ENCODE results near the gene TAAR2.
A peak's percentile ranks its signal among the peaks of the same experiment; 100 is the strongest.

Gene TAAR2, protein sequence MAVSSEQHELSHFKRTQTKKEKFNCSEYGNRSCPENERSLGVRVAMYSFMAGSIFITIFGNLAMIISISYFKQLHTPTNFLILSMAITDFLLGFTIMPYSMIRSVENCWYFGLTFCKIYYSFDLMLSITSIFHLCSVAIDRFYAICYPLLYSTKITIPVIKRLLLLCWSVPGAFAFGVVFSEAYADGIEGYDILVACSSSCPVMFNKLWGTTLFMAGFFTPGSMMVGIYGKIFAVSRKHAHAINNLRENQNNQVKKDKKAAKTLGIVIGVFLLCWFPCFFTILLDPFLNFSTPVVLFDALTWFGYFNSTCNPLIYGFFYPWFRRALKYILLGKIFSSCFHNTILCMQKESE

DNA sequence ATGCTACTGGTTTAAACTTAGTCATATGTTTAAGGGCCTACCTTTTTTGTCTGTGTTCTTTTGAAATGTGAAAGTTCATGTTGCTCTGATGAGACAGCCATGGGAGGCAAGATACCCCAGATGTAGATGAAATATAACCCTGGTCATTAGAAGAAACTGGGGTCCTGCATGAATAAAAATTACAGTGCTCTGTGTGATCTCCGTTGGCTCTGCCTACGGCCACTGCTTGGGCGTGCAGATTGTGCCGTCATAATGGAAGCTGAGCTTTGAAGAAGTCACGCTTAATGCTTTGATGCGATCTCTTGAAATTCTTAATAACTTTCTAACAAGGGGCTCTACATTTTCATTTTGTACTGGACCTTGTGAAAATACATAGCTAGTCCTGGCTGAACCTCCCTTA lies at the start of gene TAAR2:
Gene TAAR2, minus strand, starts transcription at position 101 of the 400 bp plus-strand sequence. Its CDS starts 0 bp downstream, at position 101.
- Histone ChIP-seq H4K20me1 (no peaks in the 10 kb centered on the region), H3K27me3 (no peaks in the 10 kb centered on the region), H3K4me1 (no peaks in the 10 kb centered on the region), H3K36me3 (no peaks in the 10 kb centered on the region), H3K27ac (no peak within 1 kb of the TSS), H3K9ac (no peak within 1 kb of the TSS), H3K4me3 (no peak within 1 kb of the TSS), H3K4me2 (no peak within 1 kb of the TSS), H3K9me3 (replicated peaks in 1 of 11) (peaks cover 3 to 11% (median 6%) of the 10 kb centered on the region in 11 experiments; a peak in 10 of 22 replicates)
- TF ChIP-seq Cebpa-rat (IDR thresholded peaks at IDR 0.05) = no peak

DNA sequence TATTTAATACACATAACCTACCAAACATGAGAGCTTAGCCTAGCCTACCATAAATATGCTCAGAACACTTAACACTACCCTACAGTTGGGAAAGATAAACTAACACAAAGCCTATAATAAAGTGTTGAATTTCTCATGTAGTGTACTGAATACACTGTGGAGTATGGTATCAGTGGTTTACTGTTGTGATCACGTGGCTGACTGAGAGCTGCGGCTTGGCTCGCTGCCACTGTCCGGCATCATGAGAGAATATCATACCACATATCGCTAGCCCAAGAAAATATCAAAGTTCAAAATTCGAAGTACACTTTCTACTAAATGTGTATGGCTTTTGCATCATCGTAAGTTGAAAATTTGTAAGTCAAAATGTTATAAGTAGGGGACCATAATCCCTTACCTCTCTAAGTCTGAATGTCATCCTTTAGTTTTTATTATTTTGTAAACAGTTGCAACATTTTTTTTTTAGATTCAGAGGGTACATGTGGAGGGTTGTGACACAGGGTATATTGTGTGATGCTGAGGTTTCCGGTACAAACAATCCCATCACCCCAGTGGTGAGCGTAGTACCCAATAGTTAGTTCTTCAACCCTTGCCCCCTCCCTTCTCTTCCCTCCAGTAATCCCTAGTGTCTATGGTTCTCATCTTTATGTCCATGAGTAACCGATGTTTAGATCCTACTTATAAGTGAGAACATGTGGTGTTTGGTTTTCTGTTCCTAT lies 49.5 kb upstream of the TAAR2 start:
- Histone ChIP-seq H3K4me2 (no peak overlapping the region), H3K36me3 (no peaks in the 10 kb centered on the region), H3K4me1 (peaks cover 8 to 44% (median 10%) of the 10 kb centered on the region in 10 experiments), H3K27me3 (no peaks in the 10 kb centered on the region), H3K27ac (no peak overlapping the region), H3K9ac (no peak overlapping the region), H4K20me1 (no peaks in the 10 kb centered on the region), H3K4me3 (no peak overlapping the region), H3K9me3 (replicated peaks in 1 of 11) (peaks cover 0 to 5% (median 0%) of the 10 kb centered on the region in 11 experiments; a peak in 1 of 22 replicates)
- no peak for TF ChIP-seq Cebpa-rat (IDR thresholded peaks at IDR 0.05)

DNA sequence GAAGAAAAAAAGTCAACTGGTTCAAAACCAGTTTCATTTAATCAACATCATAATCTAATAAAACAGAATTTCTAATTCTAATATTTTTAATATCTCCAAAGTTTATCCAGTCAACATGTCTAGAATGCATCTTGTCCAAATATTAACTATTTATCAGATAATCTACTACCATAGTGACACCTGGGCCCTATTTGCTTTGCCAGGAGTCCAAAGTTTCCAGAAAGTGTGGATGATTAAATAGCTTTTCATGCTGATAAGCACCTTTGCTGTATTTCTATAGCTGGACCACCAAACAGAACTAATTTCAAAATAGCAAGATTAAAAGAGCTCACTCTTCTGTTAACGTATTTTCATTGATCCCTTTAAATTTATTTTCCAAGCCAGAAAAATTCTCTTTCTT lies 47.2 kb upstream of the TAAR2 start:
- Histone ChIP-seq H3K9me3 (replicated peaks in 1 of 11) (no peaks in the 10 kb centered on the region), H4K20me1 (no peaks in the 10 kb centered on the region), H3K36me3 (no peaks in the 10 kb centered on the region), H3K4me1 (peaks cover 8 to 29% (median 10%) of the 10 kb centered on the region in 10 experiments), H3K4me2 (no peak overlapping the region), H3K9ac (no peak overlapping the region), H3K4me3 (no peak overlapping the region), H3K27me3 (no peaks in the 10 kb centered on the region), H3K27ac (no peak overlapping the region)
- TF ChIP-seq Cebpa-rat (IDR thresholded peaks at IDR 0.05) = no peak

DNA sequence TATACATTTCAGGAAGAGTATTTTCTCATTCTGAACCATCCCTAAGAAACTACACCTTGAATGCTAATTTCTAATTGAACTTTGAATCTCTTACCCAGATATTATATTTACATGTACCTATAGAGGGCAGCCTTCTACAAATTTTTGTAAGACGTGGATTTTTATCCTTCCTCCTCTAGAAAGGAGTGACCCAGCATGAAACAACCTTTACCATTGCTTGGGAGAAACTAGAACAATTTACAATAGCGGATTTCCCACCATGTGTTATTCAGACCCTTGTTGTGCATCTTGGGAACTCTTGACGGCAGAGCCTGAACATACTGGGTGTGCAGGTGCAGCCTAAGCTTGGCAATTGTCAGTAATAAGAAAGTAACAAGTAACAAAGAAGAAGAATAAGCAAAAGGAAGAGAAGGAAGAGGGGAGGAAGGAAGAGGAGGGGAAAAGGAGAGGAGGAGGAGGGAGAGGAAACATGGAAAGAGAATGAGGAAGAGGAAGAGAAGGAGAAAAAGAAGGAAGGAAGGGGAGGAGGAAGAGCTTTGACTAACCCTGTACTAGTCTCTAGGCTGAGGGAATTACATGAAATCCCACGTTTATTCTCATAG lies 45.7 kb upstream of the TAAR2 start:
- H3K9me3 ChIP-seq (replicated peaks in 1 of 11) = no peaks in the 10 kb centered on the region
- no peaks in the 10 kb centered on the region for H3K36me3 ChIP-seq
- no peaks in the 10 kb centered on the region for H3K27me3 ChIP-seq
- peak overlapping the region in 2 of 11 experiments; percentile 1 to 17; a peak in 2 of 22 replicates for H3K9ac ChIP-seq
- H3K4me2 ChIP-seq = peak overlapping the region; percentile 5 to 72 (median 52); a peak in 21 of 22 replicates
- TF ChIP-seq Cebpa-rat (IDR thresholded peaks at IDR 0.05) = no peak
- peak overlapping the region in 5 of 11 experiments; percentile 7 to 57 (median 32); a peak in 6 of 22 replicates for H3K27ac ChIP-seq
- no peaks in the 10 kb centered on the region for H4K20me1 ChIP-seq
- peak overlapping the region in 1 of 10 experiments; percentile 19; a peak in 1 of 20 replicates for H3K4me3 ChIP-seq
- peaks cover 8 to 16% (median 10%) of the 10 kb centered on the region in 10 experiments for H3K4me1 ChIP-seq

DNA sequence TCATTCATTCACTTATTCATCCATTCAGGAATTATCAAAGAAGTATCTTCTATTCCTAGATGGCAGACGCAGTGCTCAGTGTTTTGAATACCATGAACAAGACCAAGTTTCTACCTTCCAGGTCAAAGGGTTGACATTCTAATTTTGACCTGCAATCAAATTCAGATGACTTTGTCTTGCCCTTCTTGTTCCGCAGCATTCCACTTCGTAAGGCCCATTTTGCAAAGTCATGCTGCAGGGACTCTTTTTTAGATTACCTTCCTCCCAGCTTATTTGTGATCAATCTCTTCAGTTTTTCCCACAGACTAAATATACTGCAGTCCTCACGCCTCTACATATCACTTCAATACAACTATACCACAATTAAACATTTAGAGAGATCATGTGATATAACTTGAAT lies 42.0 kb upstream of the TAAR2 start:
- peaks cover 0 to 4% (median 0%) of the 10 kb centered on the region in 11 experiments; a peak in 1 of 22 replicates for H3K9me3 ChIP-seq (replicated peaks in 1 of 11)
- TF ChIP-seq Cebpa-rat (IDR thresholded peaks at IDR 0.05) = no peak
- peaks cover 8 to 13% (median 10%) of the 10 kb centered on the region in 10 experiments for H3K4me1 ChIP-seq
- no peak overlapping the region for H3K4me2 ChIP-seq
- H3K27ac ChIP-seq = no peak overlapping the region
- H4K20me1 ChIP-seq = no peaks in the 10 kb centered on the region
- H3K4me3 ChIP-seq = no peak overlapping the region
- no peaks in the 10 kb centered on the region for H3K36me3 ChIP-seq
- no peak overlapping the region for H3K9ac ChIP-seq
- H3K27me3 ChIP-seq = no peaks in the 10 kb centered on the region

DNA sequence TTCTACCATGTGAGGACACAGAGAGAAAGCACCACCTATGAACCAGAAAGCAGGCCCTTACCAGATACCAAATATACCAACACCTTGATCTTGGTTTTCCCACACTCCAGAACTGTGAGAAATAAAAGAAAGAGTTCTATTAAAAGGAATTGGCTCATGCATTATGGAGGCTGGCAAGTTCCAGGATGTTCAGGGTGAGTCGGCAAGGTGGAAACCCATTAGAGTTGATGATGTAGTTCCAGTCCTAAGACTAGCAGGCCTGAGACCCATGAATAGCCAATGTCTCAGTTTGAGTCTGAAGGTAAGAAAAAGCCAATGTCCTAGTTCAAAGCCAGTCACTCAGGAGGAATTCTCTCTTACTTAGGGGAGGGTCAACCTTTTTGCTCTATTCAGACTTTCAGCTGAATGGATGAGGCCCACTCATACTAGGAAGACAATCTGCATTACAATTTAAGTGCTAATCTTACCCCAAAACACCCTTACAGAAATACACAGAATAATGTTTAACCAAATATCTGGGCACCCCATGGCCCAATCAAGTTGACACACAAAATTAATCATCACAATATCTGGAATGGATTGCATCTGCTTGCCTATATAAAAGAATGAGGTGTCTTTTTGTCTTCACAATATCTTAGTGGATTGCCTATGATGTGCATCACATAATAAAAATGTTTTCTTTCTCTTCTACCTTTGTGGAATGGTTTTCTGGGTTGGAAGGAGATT lies 40.4 kb upstream of the TAAR2 start:
- Histone ChIP-seq H3K4me1 (no peaks in the 10 kb centered on the region), H3K4me2 (no peak overlapping the region), H4K20me1 (no peaks in the 10 kb centered on the region), H3K27me3 (no peaks in the 10 kb centered on the region), H3K9ac (no peak overlapping the region), H3K9me3 (replicated peaks in 1 of 11) (peaks cover 0 to 4% (median 0%) of the 10 kb centered on the region in 11 experiments; a peak in 1 of 22 replicates), H3K27ac (no peak overlapping the region), H3K36me3 (no peaks in the 10 kb centered on the region), H3K4me3 (no peak overlapping the region)
- no peak for TF ChIP-seq Cebpa-rat (IDR thresholded peaks at IDR 0.05)

DNA sequence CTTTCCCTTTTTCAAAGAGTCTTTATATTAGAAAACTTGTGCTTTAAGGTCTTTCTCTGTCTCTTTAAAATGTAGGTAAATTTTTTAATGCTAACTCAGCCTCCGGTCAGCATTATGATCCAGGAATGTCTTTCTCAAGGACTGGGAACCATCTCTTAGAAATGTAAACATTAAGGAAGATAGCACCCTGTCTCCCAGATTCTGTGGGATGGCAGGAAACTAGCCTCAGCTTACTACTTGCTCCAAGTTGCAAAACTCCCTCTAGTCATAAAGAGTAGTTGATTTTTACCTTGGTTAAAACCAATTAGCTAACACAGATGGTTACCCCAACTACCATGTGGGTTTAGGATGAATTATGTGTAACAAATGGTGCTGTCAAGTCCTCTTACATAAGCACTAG lies 39.6 kb upstream of the TAAR2 start:
- TF ChIP-seq Cebpa-rat (IDR thresholded peaks at IDR 0.05) = no peak
- Histone ChIP-seq H3K27me3 (no peaks in the 10 kb centered on the region), H3K36me3 (no peaks in the 10 kb centered on the region), H3K9me3 (replicated peaks in 1 of 11) (peaks cover 0 to 4% (median 0%) of the 10 kb centered on the region in 11 experiments; a peak in 1 of 22 replicates), H3K9ac (no peak overlapping the region), H3K4me2 (no peak overlapping the region), H3K4me1 (no peaks in the 10 kb centered on the region), H3K4me3 (no peak overlapping the region), H3K27ac (no peak overlapping the region), H4K20me1 (no peaks in the 10 kb centered on the region)

DNA sequence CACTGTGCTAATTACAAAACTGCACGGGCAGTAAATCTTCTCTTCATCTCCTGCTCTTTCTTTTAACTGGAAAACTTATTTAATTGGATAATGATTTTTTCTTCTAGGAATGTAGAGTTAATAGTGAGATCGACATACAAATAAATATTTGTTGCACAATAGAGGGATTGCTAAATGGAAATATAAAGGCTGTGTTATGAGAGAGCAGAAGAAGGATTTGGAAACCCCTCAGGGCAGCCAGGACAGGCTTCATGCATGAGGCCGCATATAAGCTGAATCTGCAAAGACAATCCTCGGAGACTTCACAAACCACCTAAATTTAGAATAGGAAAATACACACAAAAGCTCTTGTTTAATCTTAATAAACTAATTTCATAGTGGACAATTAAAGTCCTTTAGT lies 37.8 kb upstream of the TAAR2 start:
- no peaks in the 10 kb centered on the region for H3K36me3 ChIP-seq
- peaks cover 0 to 4% (median 0%) of the 10 kb centered on the region in 10 experiments; a peak in 1 of 20 replicates for H3K4me1 ChIP-seq
- no peak overlapping the region for H3K4me3 ChIP-seq
- no peak overlapping the region for H3K27ac ChIP-seq
- H3K4me2 ChIP-seq = no peak overlapping the region
- H3K27me3 ChIP-seq = no peaks in the 10 kb centered on the region
- peak in 1 of 11 experiments; percentile 39; a peak in 1 of 22 replicates for TF ChIP-seq Cebpa-rat (IDR thresholded peaks at IDR 0.05)
- H4K20me1 ChIP-seq = no peaks in the 10 kb centered on the region
- H3K9ac ChIP-seq = no peak overlapping the region
- H3K9me3 ChIP-seq (replicated peaks in 1 of 11) = peaks cover 0 to 4% (median 0%) of the 10 kb centered on the region in 11 experiments; a peak in 1 of 22 replicates
